ENCODE measurements around the gene TMEM233.
"Not testable (repeated sequence)": the region's sequence is repeated elsewhere in the genome, so short reads cannot be mapped to it uniquely, and the experiment has no call there.

TMEM233 gene

GRCh38 chr12:119609358-119609757 lies 15.8 kb downstream of the TMEM233 start:
- no peak for DNase-seq (ENCODE audit: low read depth)

DNA sequence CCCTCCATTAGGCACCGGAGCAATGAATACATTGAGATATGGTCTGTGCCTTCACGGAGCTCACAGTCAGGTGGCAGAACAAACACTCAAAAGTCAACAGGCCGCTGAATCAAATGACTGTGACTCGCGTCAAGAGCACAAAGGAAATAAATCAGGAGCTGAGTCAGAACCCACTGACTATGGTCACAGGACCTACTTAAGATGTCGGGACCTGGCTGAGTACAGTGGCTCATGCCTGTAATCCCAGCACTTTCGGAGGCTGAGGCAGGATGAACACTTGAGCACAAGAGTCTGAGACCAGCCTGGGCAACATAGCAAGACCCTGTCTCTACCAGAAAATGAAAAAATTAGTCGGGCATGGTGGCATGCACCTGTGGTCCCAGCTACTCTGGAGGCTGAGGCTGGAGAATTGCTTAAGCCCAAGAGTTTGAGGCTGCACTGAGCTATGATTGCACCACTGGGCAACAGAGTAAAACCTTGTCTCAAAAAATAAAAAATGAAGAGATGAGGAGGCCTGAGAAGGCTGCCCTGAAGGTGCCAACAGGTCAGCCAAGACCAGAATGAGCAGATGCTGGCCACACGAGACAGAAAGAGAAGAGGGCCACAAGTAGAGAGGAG lies 19.9 kb downstream of the TMEM233 start:
- no peak for DNase-seq (ENCODE audit: low read depth)

- no peak for DNase-seq (ENCODE audit: low read depth)
Observed at GRCh38 chr12:119614705-119615104, 21.1 kb downstream of the TMEM233 start.

- no peak for DNase-seq (ENCODE audit: low read depth)
Observed at GRCh38 chr12:119615518-119616475, 22.2 kb downstream of the TMEM233 start.

- not testable (repeated sequence) for DNase-seq (ENCODE audit: low read depth)
Observed at GRCh38 chr12:119618328-119618896, 24.8 kb downstream of the TMEM233 start.

GRCh38 chr12:119620490-119620889 lies 26.9 kb downstream of the TMEM233 start:
- no peak for DNase-seq (ENCODE audit: low read depth)

- no peak for DNase-seq (ENCODE audit: low read depth)
Observed at GRCh38 chr12:119621878-119622277, 28.3 kb downstream of the TMEM233 start.

GRCh38 chr12:119624966-119625365 lies 31.4 kb downstream of the TMEM233 start:
- no peak for DNase-seq (ENCODE audit: low read depth)

DNA sequence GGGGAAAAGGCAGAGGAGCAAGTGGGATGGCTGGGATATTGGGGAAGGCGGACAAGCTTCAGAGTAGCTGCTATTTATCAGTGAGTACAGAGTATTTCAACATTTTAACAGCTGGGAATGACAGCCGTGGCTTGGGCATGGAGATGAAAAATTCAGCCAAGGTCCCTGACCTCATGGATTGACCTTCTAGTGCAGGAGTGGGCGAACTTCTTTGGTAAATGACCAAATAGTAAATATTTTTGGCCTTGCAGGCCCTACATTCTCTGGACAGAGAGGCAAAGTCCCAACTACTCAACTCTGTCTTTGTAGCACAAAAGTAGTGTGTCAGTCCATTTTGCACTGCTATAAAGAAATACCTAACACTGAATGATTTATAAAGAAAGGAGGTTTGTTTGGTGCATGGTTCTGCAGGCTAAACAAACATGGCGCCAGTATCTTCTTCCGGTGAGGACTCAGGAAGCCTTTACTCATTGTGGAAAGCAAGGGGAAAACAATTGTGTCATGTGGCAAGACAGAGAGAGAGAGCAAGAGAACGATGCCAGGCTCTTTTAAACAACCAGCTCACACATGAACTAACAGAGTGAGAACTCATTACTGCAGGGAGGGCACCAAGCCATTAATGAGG lies 33.6 kb downstream of the TMEM233 start:
- no peak for DNase-seq (ENCODE audit: low read depth)

- no peak for DNase-seq (ENCODE audit: low read depth)
Observed at GRCh38 chr12:119627686-119628085, 34.1 kb downstream of the TMEM233 start.

DNA sequence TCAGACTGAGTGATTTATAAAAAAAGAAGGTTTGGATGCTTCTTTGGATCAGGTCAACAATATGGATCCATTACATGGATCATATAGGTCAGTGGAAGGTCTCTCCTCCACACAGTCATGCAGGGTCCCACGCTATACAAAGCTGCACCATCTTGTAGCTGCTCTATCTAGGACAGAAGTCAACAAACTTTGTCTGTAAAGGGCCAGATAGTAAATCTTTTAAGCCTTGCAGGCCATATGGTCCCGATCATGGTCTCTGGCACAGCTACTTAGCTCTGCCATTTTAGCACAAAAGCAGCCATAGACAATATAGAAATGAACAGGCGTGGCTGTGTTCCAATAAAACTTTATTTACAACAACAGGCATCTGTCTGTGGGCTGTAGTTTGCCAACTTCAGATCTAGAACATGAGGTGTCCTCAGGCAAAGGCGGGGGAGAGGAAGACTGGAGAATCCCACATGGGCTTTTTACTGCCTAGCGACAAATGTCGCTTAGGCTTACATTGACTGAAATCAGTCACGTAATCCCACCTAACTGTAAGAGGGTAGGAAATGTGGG lies 36.7 kb downstream of the TMEM233 start:
- no peak for DNase-seq (ENCODE audit: low read depth)

- no peak for DNase-seq (ENCODE audit: low read depth)
Observed at GRCh38 chr12:119630962-119631550, 37.5 kb downstream of the TMEM233 start.

DNA sequence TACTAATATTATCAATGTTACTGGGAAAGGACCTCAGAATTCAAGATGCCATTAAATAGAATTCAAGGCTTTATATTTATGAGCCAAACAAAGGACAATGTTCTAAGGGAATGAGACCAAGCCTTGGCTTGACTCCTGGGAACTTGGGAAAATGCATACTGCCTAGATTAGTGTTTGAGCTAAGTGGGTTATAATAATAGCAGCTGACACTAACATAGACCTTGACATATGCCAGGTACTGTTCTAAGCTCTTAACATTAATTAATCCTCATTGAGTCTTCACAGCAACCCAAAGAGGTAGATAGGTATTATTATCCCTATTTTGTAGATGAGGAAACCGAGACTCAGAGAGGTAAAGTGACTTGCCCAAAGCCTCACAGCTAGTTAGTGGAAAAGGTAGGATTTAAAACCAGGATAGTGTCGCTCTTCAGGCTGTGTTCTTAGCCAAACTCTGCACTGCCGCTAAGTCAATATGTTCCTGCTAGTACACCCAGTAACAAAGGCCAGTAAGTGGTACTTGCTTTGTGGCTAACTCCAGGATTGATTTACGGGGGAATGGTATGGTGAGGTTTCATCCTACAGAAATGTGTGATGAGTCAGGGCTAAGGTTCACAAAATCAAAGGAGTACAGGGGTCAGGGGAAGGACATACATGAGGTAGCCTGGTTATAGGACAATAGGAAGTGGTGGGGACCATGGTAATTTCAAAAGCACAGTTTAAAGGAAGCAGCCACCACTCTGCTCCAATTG lies 38.5 kb downstream of the TMEM233 start:
- DNase-seq (ENCODE audit: low read depth) = no peak

DNA sequence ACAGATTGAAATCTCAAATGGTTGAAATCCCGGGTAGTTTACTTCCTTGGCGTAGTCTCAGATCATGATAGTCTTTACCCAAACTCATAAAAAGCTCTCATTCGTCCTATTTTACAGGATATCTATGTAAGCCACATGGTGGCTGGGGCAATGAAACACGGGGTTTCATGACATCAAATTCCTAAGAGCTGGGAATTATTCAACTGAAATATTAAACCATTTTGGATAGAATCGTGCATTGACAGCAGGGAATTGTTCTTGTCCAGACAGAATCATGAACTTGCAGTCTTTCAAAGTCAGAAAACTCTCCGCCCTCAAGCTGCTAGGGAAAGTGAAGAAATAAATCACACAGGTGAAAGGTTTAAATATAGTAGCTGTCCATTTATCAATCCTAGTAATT lies 41.2 kb downstream of the TMEM233 start:
- no peak for DNase-seq (ENCODE audit: low read depth)

DNA sequence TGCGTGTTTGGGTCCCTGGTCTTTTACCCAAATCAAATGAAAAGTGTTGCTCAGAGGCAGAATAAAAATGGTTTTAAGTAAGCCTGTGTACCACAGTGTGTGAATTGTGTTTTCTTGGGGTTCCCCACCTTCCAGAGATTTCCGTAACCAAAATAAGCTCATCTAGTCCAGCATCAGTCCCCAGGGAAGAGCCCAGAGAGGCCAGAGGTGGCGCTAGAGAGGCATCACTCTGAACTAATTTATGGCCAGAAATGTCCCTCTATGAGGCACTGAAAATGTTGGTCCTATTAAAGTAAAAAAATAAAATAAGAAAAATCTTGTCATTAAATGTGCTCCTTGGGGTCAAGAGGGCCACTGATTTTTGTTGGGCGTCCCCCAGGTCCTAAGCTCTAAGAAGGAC lies 49.4 kb downstream of the TMEM233 start:
- DNase-seq (ENCODE audit: low read depth) = no peak

GRCh38 chr12:119644930-119645329 lies 51.4 kb downstream of the TMEM233 start:
- DNase-seq (ENCODE audit: low read depth) = no peak

DNA sequence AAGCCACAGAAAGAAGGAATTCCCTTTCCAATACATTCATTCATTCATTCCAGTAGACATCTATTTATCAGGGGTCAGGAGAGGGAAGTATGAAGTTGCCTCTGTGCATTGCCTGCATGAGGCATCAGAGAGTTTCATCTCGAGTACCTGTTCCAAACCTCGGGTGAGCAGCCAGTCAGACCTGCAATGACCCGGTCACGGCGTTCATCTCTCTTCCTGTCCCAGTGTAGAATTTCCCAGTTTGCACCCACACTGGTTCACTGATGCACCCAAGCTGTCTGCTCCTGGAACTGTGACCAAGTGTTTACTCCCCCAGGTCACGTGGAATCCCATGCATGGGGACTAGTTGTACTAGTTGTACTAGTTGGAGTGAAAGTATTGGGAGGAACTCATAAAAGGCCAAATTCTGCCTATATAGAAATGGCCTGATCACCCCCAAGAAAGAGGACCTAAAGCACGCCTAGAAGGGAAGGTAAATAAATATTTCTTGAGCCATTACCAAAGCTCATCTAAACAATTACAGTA lies 52.0 kb downstream of the TMEM233 start:
- DNase-seq (ENCODE audit: low read depth) = no peak

GRCh38 chr12:119649202-119649808 lies 55.7 kb downstream of the TMEM233 start:
- DNase-seq (ENCODE audit: low read depth) = no peak

GRCh38 chr12:119652665-119653064 lies 59.1 kb downstream of the TMEM233 start:
- no peak for DNase-seq (ENCODE audit: low read depth)

GRCh38 chr12:119657001-119657400 lies 63.4 kb downstream of the TMEM233 start:
- not testable (repeated sequence) for DNase-seq (ENCODE audit: low read depth)
